ENCODE data around the gene TRIP6.

GRCh38 chr7:100882201-100882600 lies 15.0 kb downstream of the TRIP6 start:
- TF ChIP-seq, protein P1, sequence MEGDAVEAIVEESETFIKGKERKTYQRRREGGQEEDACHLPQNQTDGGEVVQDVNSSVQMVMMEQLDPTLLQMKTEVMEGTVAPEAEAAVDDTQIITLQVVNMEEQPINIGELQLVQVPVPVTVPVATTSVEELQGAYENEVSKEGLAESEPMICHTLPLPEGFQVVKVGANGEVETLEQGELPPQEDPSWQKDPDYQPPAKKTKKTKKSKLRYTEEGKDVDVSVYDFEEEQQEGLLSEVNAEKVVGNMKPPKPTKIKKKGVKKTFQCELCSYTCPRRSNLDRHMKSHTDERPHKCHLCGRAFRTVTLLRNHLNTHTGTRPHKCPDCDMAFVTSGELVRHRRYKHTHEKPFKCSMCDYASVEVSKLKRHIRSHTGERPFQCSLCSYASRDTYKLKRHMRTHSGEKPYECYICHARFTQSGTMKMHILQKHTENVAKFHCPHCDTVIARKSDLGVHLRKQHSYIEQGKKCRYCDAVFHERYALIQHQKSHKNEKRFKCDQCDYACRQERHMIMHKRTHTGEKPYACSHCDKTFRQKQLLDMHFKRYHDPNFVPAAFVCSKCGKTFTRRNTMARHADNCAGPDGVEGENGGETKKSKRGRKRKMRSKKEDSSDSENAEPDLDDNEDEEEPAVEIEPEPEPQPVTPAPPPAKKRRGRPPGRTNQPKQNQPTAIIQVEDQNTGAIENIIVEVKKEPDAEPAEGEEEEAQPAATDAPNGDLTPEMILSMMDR (IDR thresholded peaks at IDR 0.05; ENCODE audit: low read depth, low read length), result no peak
- TF ChIP-seq EZH2phosphoT487 (IDR thresholded peaks at IDR 0.05; ENCODE audit: low read depth), result no peak

Data from OCI-LY3 (cell line).